Measurements from ENCODE around the gene RNF141.

RNF141 gene

DNA sequence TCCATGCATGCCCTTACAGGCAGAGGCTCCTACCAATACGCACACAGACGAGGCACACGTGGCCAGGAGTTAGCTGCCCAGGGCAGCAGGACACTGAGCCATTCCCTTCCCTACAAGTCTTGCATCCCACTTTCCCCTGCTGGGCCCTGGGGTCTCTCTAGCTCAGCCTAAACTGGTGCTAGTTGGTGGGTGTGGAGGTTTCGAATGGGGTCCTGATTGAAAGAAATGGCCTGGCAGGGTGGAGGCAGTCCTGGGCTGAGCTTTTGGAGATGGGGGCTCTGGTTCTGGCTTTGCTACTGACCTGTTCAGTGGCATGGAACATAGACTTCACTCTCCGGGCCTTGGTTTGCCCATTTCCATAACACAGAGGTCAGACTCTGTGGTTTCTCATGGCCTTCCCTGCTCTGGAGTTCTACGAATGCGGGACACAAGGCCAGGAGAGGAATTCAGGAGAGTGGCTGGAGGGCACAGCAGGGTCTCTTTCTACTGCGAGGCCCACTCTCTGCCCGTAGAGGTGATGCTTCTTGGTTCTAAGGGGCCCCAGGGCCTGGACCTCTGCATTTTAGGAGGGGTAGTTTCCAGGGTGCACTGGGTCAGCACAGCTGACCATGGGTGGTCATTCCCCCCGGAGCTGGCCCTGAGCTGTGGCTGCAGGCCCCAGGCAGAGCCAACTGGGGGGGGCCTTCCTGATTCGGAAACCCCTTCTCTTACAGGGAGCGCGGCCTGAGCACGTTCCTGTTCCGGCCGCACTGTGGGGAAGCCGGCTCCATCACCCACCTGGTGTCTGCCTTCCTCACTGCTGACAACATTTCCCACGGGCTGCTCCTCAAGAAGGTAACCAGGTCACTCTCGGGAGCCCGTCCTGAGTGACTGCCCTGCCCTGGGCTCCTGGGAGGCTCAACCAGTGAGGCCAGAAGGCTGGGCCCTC is 40.0 kb downstream of the RNF141 start (continued):
- TF ChIP-seq, protein P1, sequence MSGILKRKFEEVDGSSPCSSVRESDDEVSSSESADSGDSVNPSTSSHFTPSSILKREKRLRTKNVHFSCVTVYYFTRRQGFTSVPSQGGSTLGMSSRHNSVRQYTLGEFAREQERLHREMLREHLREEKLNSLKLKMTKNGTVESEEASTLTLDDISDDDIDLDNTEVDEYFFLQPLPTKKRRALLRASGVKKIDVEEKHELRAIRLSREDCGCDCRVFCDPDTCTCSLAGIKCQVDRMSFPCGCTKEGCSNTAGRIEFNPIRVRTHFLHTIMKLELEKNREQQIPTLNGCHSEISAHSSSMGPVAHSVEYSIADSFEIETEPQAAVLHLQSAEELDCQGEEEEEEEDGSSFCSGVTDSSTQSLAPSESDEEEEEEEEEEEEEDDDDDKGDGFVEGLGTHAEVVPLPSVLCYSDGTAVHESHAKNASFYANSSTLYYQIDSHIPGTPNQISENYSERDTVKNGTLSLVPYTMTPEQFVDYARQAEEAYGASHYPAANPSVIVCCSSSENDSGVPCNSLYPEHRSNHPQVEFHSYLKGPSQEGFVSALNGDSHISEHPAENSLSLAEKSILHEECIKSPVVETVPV (CRISPR knock-in tag; IDR thresholded peaks at IDR 0.05), result no peak
- TF ChIP-seq RARB (CRISPR knock-in tag; IDR thresholded peaks at IDR 0.05) (no peak), ZNF70 (CRISPR knock-in tag; IDR thresholded peaks at IDR 0.05) (no peak), ZNF565 (CRISPR knock-in tag; conservative IDR thresholded peaks at IDR 0.05; ENCODE audit: low read depth) (no peak), GLIS3 (CRISPR knock-in tag; IDR thresholded peaks at IDR 0.05) (no peak)

DNA sequence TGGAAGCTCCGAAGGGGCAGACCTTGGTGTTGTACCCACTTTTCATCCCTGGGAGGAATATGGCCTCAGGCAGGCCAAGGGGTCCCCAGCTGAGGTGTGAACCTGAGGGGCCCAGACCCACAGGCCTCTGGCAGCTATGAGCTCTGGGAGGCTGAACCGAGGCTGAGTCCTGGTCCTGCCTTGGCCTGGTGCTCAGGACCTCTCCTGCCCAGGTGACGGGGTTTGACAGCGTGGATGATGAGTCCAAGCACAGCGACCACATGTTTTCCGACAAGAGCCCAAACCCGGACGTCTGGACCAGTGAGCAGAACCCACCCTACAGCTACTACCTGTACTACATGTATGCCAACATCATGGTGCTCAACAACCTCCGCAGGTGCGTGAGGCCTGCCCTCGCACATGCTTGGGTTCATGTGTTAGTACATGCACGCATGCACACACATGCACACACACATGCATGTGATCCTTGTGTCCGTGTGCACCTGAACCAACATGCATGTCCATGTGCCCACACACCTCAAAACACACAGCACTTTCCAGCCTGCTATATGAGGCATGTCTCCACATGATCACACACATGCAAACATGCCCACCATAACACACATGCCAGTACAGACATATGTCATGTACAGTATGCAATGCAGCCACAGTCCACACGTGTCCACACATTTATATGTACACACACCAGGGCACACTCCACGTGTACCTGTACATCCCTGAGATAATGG is 40.9 kb downstream of the RNF141 start:
- no peak for ATAC-seq
- TF ChIP-seq ZFP30 (CRISPR knock-in tag; IDR thresholded peaks at IDR 0.05) (no peak), OSR1 (CRISPR knock-in tag; IDR thresholded peaks at IDR 0.05) (no peak), CSDC2 (CRISPR knock-in tag; IDR thresholded peaks at IDR 0.05) (no peak), ZFP3 (CRISPR knock-in tag; IDR thresholded peaks at IDR 0.05) (no peak), ISL1 (CRISPR knock-in tag; IDR thresholded peaks at IDR 0.05) (no peak), BACH2 (CRISPR knock-in tag; IDR thresholded peaks at IDR 0.05; ENCODE audit: borderline replicate concordance) (no peak)
- TF ChIP-seq, protein P2, sequence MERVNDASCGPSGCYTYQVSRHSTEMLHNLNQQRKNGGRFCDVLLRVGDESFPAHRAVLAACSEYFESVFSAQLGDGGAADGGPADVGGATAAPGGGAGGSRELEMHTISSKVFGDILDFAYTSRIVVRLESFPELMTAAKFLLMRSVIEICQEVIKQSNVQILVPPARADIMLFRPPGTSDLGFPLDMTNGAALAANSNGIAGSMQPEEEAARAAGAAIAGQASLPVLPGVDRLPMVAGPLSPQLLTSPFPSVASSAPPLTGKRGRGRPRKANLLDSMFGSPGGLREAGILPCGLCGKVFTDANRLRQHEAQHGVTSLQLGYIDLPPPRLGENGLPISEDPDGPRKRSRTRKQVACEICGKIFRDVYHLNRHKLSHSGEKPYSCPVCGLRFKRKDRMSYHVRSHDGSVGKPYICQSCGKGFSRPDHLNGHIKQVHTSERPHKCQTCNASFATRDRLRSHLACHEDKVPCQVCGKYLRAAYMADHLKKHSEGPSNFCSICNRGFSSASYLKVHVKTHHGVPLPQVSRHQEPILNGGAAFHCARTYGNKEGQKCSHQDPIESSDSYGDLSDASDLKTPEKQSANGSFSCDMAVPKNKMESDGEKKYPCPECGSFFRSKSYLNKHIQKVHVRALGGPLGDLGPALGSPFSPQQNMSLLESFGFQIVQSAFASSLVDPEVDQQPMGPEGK (CRISPR knock-in tag; IDR thresholded peaks at IDR 0.05; ENCODE audit: borderline replicate concordance), result no peak
- TF ChIP-seq, protein P3, sequence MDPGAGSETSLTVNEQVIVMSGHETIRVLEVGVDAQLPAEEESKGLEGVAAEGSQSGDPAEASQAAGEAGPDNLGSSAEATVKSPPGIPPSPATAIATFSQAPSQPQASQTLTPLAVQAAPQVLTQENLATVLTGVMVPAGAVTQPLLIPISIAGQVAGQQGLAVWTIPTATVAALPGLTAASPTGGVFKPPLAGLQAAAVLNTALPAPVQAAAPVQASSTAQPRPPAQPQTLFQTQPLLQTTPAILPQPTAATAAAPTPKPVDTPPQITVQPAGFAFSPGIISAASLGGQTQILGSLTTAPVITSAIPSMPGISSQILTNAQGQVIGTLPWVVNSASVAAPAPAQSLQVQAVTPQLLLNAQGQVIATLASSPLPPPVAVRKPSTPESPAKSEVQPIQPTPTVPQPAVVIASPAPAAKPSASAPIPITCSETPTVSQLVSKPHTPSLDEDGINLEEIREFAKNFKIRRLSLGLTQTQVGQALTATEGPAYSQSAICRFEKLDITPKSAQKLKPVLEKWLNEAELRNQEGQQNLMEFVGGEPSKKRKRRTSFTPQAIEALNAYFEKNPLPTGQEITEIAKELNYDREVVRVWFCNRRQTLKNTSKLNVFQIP (CRISPR knock-in tag; IDR thresholded peaks at IDR 0.05; ENCODE audit: borderline replicate concordance, low read depth), result no peak
- TF ChIP-seq, protein P1 (CRISPR knock-in tag; IDR thresholded peaks at IDR 0.05), result no peak

DNA sequence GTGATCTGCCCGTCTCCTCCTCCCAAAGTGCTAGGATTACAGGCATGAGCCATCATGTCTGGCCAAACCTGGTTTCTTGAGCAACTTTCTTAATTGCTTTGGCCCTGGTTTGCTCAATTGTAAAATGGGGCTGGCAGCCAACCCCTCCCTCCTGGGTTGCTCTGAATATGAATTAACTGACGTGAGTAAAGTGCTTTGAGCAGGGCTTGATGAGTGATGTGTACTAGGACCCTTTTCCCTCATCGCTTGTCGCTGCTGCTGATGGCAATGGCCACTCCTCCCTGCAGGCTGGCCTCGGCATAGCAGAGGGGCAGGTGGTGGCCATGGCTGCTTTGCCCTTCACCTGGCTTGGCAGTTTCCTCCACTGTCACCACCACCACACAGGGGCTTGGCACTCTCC is 41.5 kb downstream of the RNF141 start:
- no peak for ATAC-seq
- no peak for TF ChIP-seq ZNF8 (CRISPR knock-in tag; IDR thresholded peaks at IDR 0.05)
- no peak for TF ChIP-seq ZNF565 (CRISPR knock-in tag; conservative IDR thresholded peaks at IDR 0.05; ENCODE audit: low read depth)

DNA sequence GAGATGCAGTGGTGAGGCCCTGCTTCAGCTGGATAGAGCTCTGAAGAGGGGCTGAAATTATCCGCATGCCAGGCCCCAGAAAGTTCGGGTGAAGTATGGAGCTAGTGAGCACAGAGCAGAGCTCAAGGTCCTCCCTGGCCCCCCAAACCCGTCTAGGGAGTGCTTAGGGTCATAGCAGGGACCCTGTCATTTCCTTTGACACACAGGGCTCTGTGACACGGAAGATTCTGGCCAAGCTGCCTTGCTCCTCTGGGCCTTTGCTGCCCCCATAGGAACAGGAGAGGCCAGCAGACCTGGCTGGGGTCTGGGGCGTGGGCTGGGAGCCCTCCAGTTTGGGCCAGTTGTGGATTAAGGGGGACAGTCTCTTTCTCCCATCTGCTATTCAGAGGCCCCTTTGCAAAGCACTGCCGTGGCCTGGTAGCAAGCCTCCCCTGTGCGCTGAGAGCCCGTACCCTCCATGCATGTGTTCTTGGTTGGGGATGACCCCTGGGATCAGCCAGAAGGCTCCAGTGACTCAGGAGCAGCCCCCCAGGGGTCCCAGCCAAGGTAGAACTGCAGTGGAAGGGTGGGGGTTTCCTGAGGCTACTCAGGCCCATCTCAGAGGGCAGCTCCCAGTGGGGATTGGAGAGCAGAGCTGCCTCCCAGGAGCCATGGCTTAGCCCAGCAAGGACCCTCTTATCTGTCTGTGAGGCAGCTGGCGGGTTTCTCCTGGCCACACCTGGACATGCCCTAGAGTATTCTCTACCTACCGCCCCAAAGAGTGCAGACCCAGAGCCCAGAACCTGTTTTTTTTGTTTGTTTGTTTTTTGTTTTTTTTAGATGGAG is 42.3 kb downstream of the RNF141 start:
- ATAC-seq, result no peak
- TF ChIP-seq, protein P4, sequence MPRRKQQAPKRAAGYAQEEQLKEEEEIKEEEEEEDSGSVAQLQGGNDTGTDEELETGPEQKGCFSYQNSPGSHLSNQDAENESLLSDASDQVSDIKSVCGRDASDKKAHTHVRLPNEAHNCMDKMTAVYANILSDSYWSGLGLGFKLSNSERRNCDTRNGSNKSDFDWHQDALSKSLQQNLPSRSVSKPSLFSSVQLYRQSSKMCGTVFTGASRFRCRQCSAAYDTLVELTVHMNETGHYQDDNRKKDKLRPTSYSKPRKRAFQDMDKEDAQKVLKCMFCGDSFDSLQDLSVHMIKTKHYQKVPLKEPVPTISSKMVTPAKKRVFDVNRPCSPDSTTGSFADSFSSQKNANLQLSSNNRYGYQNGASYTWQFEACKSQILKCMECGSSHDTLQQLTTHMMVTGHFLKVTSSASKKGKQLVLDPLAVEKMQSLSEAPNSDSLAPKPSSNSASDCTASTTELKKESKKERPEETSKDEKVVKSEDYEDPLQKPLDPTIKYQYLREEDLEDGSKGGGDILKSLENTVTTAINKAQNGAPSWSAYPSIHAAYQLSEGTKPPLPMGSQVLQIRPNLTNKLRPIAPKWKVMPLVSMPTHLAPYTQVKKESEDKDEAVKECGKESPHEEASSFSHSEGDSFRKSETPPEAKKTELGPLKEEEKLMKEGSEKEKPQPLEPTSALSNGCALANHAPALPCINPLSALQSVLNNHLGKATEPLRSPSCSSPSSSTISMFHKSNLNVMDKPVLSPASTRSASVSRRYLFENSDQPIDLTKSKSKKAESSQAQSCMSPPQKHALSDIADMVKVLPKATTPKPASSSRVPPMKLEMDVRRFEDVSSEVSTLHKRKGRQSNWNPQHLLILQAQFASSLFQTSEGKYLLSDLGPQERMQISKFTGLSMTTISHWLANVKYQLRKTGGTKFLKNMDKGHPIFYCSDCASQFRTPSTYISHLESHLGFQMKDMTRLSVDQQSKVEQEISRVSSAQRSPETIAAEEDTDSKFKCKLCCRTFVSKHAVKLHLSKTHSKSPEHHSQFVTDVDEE (CRISPR knock-in tag; IDR thresholded peaks at IDR 0.05), result no peak
- TF ChIP-seq PPARA (CRISPR knock-in tag; IDR thresholded peaks at IDR 0.05; ENCODE audit: borderline replicate concordance) (no peak), ZNF70 (CRISPR knock-in tag; IDR thresholded peaks at IDR 0.05) (no peak), ZC3H10 (CRISPR knock-in tag; IDR thresholded peaks at IDR 0.05) (no peak), OSR1 (CRISPR knock-in tag; IDR thresholded peaks at IDR 0.05) (no peak), ZFP30 (CRISPR knock-in tag; IDR thresholded peaks at IDR 0.05) (no peak), CSDC2 (CRISPR knock-in tag; IDR thresholded peaks at IDR 0.05) (no peak), GLIS3 (CRISPR knock-in tag; IDR thresholded peaks at IDR 0.05) (no peak), ZNF565 (CRISPR knock-in tag; conservative IDR thresholded peaks at IDR 0.05; ENCODE audit: low read depth) (no peak), BACH2 (CRISPR knock-in tag; IDR thresholded peaks at IDR 0.05; ENCODE audit: borderline replicate concordance) (no peak), RARB (CRISPR knock-in tag; IDR thresholded peaks at IDR 0.05) (no peak)
- TF ChIP-seq, protein P3 (CRISPR knock-in tag; IDR thresholded peaks at IDR 0.05; ENCODE audit: borderline replicate concordance, low read depth), result no peak
- TF ChIP-seq, protein P2 (CRISPR knock-in tag; IDR thresholded peaks at IDR 0.05; ENCODE audit: borderline replicate concordance), result no peak
